ENCODE results near the gene IRX4.

- no peak for TF ChIP-seq CTCF (conservative IDR thresholded peaks at IDR 0.05 in 1 of 2, IDR thresholded peaks at IDR 0.05 in 1 of 2; ENCODE audit: low read depth in 1 of 2, low read length in 2 of 2)
- TF ChIP-seq EZH2 (IDR thresholded peaks at IDR 0.05; ENCODE audit: low read length, missing control alignments) = no peak
These were observed 17.8 kb downstream of the IRX4 start for GRCh38 chr5:1864896-1865440.

Data from fibroblast of lung (primary cell).